ENCODE data around the gene MILR1. TPM values are rescaled to one million over a fixed set of nuclear protein-coding genes. Genes with fewer than 3 reads are reported as not detected.
"Not testable (repeated sequence)": the region's sequence is repeated elsewhere in the genome, so short reads cannot be mapped to it uniquely, and the experiment has no call there.

Gene MILR1
- total RNA-seq, 4 donors from 2014 or later = 2.3 to 14.6 (median 6.8) TPM; not detected in 1

GRCh38 chr17:64449545-64449944 lies 630 bp downstream of the MILR1 start:
- no peak for TF ChIP-seq POLR2A (IDR thresholded peaks at IDR 0.05)
- no peak for TF ChIP-seq CTCF (IDR thresholded peaks at IDR 0.05)
- no peaks in the 10 kb centered on the region for H3K36me3 ChIP-seq
- H3K4me3 ChIP-seq (replicated peaks in 1 of 3) = no peak overlapping the region
- H3K9me3 ChIP-seq = no peaks in the 10 kb centered on the region
- no peaks in the 10 kb centered on the region for H3K27me3 ChIP-seq
- intact Hi-C loops (cut with DNase I) = no loop called here
- H3K4me1 ChIP-seq = peaks cover 5 to 18% of the 10 kb centered on the region in 2 donors
- WGBS, 2 donors = 46 to 48% methylated on average over 3 of the region's 3 CpGs
- peak overlapping the region in 2 of 3 donors; percentile 22 to 43 for H3K27ac ChIP-seq
- no peak for DNase-seq

- Histone ChIP-seq H3K4me1 (peaks cover 0 to 7% of the 10 kb centered on the region in 2 donors), H3K9me3 (no peaks in the 10 kb centered on the region), H3K27me3 (no peaks in the 10 kb centered on the region), H3K36me3 (no peaks in the 10 kb centered on the region), H3K27ac (no peak overlapping the region), H3K4me3 (replicated peaks in 1 of 3) (no peak overlapping the region)
- DNase-seq = no peak
- TF ChIP-seq POLR2A (IDR thresholded peaks at IDR 0.05) = no peak
- no peak for TF ChIP-seq CTCF (IDR thresholded peaks at IDR 0.05)
- intact Hi-C loops (cut with DNase I) = no loop called here
- WGBS, 2 donors = 88 to 90% methylated on average over 8 of the region's 8 CpGs
Measured at GRCh38 chr17:64455993-64456885, 7.3 kb downstream of the MILR1 start.

GRCh38 chr17:64457156-64457555 lies 8.2 kb downstream of the MILR1 start:
- DNase-seq = peak; percentile 31 to 37

GRCh38 chr17:64458756-64459155 lies 9.8 kb downstream of the MILR1 start:
- TF ChIP-seq POLR2A (IDR thresholded peaks at IDR 0.05) (no peak), CTCF (IDR thresholded peaks at IDR 0.05) (no peak)

More at GRCh38 chr17:64457156-64457555, 8.2 kb downstream of the MILR1 start:
- intact Hi-C loops (cut with DNase I) = no loop called here
- Histone ChIP-seq H3K4me3 (replicated peaks in 1 of 3) (no peak overlapping the region), H3K4me1 (peaks cover 0 to 7% of the 10 kb centered on the region in 2 donors), H3K9me3 (no peaks in the 10 kb centered on the region), H3K27me3 (no peaks in the 10 kb centered on the region), H3K36me3 (no peaks in the 10 kb centered on the region), H3K27ac (no peak overlapping the region)
- WGBS, 2 donors = 30 to 35% methylated on average over 7 of the region's 7 CpGs
- TF ChIP-seq CTCF (IDR thresholded peaks at IDR 0.05) = no peak
- TF ChIP-seq POLR2A (IDR thresholded peaks at IDR 0.05) = no peak

GRCh38 chr17:64459284-64459747 lies 10.4 kb downstream of the MILR1 start:
- Histone ChIP-seq H3K4me1 (peaks cover 0 to 7% of the 10 kb centered on the region in 2 donors), H3K27me3 (no peaks in the 10 kb centered on the region), H3K9me3 (no peaks in the 10 kb centered on the region), H3K36me3 (no peaks in the 10 kb centered on the region), H3K4me3 (replicated peaks in 1 of 3) (no peak overlapping the region), H3K27ac (no peak overlapping the region)
- WGBS, 2 donors = 90 to 96% methylated on average over 6 of the region's 6 CpGs
- no peak for DNase-seq
- TF ChIP-seq CTCF (IDR thresholded peaks at IDR 0.05) = no peak
- TF ChIP-seq POLR2A (IDR thresholded peaks at IDR 0.05) = no peak
- intact Hi-C loops (cut with DNase I) = no loop called here

More at GRCh38 chr17:64458756-64459155, 9.8 kb downstream of the MILR1 start:
- Histone ChIP-seq H3K27ac (no peak overlapping the region), H3K9me3 (no peaks in the 10 kb centered on the region), H3K4me1 (peaks cover 0 to 7% of the 10 kb centered on the region in 2 donors), H3K27me3 (no peaks in the 10 kb centered on the region), H3K36me3 (no peaks in the 10 kb centered on the region), H3K4me3 (replicated peaks in 1 of 3) (no peak overlapping the region)
- WGBS, 2 donors = 89 to 93% methylated on average over 5 to 8 of the region's 8 CpGs
- no peak for DNase-seq
- intact Hi-C loops (cut with DNase I) = no loop called here

GRCh38 chr17:64459818-64460217 lies 10.9 kb downstream of the MILR1 start:
- H3K36me3 ChIP-seq; H3K4me3 ChIP-seq (replicated peaks in 1 of 3); H3K4me1 ChIP-seq; intact Hi-C loops (cut with DNase I); DNase-seq; H3K27ac ChIP-seq; H3K27me3 ChIP-seq; H3K9me3 ChIP-seq: not testable (repeated sequence)
- WGBS, 2 donors = 97 to 98% methylated on average over 7 of the region's 7 CpGs

Measured in thyroid gland (tissue), 4 donors.